ENCODE data around the gene OR14I1. TPM values are rescaled to one million over a fixed set of nuclear protein-coding genes. Genes with fewer than 3 reads are reported as not detected.

The OR14I1 gene
- total RNA-seq, 1 donor from 2014 or later, result not detected

DNA sequence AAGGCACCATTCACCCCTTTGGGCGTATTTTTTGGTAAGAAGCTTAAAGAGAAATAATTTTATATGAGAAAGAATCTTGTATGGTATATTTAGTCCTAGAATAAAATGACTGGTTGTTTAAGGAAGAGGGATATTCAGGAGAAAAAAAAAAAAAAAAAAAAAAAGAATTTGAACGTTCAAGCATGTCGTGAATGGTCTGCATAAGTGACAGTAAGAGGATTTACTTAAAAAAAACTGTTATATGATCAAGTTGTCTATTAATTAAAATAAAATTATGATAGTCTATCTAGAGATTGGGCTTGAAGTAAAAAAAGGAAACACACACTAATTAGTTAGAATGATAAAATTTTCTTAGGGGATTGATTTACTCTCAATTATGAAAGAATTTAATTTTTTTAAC lies 11.7 kb upstream of the OR14I1 start:
- DNase-seq (ENCODE audit: low read depth), result no peak

DNA sequence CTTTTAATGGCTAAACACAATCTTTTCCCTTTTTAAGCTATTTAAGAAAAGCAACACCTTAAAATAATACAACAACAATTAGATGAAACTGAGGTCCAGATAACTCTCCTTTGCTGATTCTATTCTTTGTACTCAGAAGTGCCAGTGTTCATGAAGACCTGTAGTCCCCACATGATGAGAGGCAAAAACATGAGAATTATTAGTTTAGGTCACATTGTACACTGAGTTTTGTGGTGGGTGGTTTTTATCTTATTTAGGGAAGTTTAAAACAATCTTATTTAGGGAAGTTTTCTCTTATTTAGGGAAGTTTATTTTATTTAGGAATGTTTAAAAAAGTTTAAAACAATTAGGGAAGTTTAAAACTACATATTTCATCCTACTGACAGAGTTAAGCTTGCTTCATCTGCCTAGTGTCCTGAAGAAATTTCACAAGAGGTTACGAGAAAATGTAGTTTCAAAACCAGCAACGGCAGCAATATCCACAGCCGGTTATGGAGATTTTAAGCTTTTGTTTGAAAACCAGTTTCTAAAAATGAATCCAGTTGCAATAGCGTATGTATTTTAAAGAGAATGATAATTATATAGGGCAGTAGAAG lies 7.8 kb upstream of the OR14I1 start:
- Histone ChIP-seq H3K4me3 (ENCODE audit: low read depth, low read length) (no peak overlapping the region), H3K27me3 (ENCODE audit: control insufficient read depth, insufficient read depth, low read length) (no peaks in the 10 kb centered on the region), H3K36me3 (ENCODE audit: control insufficient read depth, insufficient read depth, low read length) (no peaks in the 10 kb centered on the region)
- DNase-seq (ENCODE audit: low read depth), result no peak
- TF ChIP-seq, protein P1, sequence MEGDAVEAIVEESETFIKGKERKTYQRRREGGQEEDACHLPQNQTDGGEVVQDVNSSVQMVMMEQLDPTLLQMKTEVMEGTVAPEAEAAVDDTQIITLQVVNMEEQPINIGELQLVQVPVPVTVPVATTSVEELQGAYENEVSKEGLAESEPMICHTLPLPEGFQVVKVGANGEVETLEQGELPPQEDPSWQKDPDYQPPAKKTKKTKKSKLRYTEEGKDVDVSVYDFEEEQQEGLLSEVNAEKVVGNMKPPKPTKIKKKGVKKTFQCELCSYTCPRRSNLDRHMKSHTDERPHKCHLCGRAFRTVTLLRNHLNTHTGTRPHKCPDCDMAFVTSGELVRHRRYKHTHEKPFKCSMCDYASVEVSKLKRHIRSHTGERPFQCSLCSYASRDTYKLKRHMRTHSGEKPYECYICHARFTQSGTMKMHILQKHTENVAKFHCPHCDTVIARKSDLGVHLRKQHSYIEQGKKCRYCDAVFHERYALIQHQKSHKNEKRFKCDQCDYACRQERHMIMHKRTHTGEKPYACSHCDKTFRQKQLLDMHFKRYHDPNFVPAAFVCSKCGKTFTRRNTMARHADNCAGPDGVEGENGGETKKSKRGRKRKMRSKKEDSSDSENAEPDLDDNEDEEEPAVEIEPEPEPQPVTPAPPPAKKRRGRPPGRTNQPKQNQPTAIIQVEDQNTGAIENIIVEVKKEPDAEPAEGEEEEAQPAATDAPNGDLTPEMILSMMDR (IDR thresholded peaks at IDR 0.05; ENCODE audit: insufficient read depth, low read length, poor library complexity, severe bottlenecking), result no peak

More for the DNA sequence above, 11.7 kb upstream of the OR14I1 start:
- Histone ChIP-seq H3K36me3 (ENCODE audit: control insufficient read depth, insufficient read depth, low read length) (no peaks in the 10 kb centered on the region), H3K27me3 (ENCODE audit: control insufficient read depth, insufficient read depth, low read length) (no peaks in the 10 kb centered on the region), H3K4me3 (ENCODE audit: low read depth, low read length) (no peak overlapping the region)
- TF ChIP-seq, protein P1 (IDR thresholded peaks at IDR 0.05; ENCODE audit: insufficient read depth, low read length, poor library complexity, severe bottlenecking), result no peak

DNA sequence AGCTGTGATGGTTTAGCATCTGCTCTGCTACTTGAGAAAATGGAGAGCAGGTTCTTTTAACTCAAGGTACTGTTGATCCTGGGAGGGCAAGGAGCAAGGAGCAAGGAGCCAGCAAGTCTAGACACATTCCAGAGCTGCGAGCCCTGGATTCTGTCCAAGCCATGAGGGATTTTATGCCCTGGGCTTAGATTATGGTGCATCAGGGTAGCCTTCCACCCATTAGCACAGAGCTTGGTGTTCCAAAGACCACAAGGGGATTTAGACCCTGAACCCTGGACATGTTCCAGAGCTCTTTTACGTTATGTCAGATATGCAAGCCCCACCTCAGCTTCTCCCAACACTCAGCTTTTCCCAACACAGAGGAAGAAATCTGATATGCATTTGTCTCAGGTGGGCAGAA lies 2.0 kb upstream of the OR14I1 start:
- TF ChIP-seq, protein P1 (IDR thresholded peaks at IDR 0.05; ENCODE audit: insufficient read depth, low read length, poor library complexity, severe bottlenecking), result no peak
- H3K27me3 ChIP-seq (ENCODE audit: control insufficient read depth, insufficient read depth, low read length), result no peaks in the 10 kb centered on the region
- DNase-seq (ENCODE audit: low read depth), result no peak
- H3K36me3 ChIP-seq (ENCODE audit: control insufficient read depth, insufficient read depth, low read length), result no peaks in the 10 kb centered on the region
- no peak overlapping the region for H3K4me3 ChIP-seq (ENCODE audit: low read depth, low read length)

DNA sequence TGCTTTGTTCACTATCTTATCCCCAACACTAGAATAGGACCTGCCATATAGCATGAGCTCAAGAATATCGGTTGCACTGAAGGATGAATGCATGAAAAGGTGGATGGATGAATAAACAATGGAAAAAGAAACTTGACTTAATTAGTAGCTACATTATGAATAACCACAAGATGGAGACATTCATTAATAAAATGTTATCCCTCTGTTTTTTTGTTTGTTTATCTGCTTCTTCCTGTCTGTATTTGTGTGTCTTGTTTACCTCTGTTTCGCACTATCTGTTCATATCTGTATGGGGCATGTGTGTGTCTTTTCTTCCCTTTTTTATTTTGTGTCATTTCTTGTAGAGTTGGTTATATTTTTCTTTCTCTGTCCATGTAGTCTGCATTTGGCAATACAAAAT lies 1.1 kb upstream of the OR14I1 start:
- H3K36me3 ChIP-seq (ENCODE audit: control insufficient read depth, insufficient read depth, low read length), result no peaks in the 10 kb centered on the region
- no peak for DNase-seq (ENCODE audit: low read depth)
- H3K4me3 ChIP-seq (ENCODE audit: low read depth, low read length), result no peak overlapping the region
- TF ChIP-seq, protein P1 (IDR thresholded peaks at IDR 0.05; ENCODE audit: insufficient read depth, low read length, poor library complexity, severe bottlenecking), result no peak
- no peaks in the 10 kb centered on the region for H3K27me3 ChIP-seq (ENCODE audit: control insufficient read depth, insufficient read depth, low read length)

DNA sequence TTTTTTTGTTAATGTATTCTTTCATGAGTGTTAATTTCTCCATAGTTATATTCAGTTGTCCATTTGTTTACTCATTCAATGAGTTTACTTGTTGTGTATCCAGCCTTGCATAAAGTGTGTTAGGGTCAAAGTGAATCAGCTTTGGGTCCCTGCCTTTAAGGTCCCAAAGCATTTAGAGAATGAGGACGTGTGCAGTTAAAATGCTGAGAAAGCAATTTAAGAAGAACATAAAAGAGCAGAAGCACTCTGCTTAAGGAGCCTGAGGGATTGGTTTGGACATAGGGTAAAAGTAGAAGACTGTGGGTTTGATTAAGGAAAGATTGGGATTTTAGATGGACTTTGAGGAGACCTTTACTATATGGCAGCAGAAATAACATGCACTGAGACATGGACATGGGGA lies 3.5 kb downstream of the OR14I1 start:
- no peak for DNase-seq (ENCODE audit: low read depth)
- TF ChIP-seq, protein P1 (IDR thresholded peaks at IDR 0.05; ENCODE audit: insufficient read depth, low read length, poor library complexity, severe bottlenecking), result no peak

DNA sequence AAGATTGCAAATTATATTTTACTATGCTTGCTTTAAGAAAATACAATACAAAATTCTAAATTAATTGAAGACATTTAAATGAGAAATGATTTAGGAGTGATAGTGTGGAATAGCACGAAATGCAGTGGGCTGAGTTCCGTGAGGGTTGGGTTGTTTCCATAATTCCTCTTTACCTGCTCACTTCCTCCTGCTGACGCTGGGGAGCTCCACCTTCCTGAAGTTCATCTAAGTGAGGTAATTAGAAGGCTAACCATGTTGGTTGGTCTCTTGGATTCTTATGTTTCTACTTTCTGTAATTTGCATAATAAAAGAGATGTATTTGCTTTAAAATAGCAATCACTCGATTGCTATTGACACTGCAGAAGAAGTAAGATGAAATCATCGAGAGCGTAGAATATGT lies 4.7 kb downstream of the OR14I1 start:
- TF ChIP-seq, protein P1 (IDR thresholded peaks at IDR 0.05; ENCODE audit: insufficient read depth, low read length, poor library complexity, severe bottlenecking), result no peak
- Histone ChIP-seq H3K27me3 (ENCODE audit: control insufficient read depth, insufficient read depth, low read length) (no peaks in the 10 kb centered on the region), H3K36me3 (ENCODE audit: control insufficient read depth, insufficient read depth, low read length) (no peaks in the 10 kb centered on the region), H3K4me3 (ENCODE audit: low read depth, low read length) (no peak overlapping the region)
- no peak for DNase-seq (ENCODE audit: low read depth)

More for the DNA sequence above, 3.5 kb downstream of the OR14I1 start:
- Histone ChIP-seq H3K36me3 (ENCODE audit: control insufficient read depth, insufficient read depth, low read length) (no peaks in the 10 kb centered on the region), H3K27me3 (ENCODE audit: control insufficient read depth, insufficient read depth, low read length) (no peaks in the 10 kb centered on the region), H3K4me3 (ENCODE audit: low read depth, low read length) (no peak overlapping the region)
